HepG2 (cell line): ENCODE results near the gene ACADVL. TPM values are rescaled to one million over a fixed set of nuclear protein-coding genes. Genes with fewer than 3 reads are reported as not detected.
A peak's percentile ranks its signal among the peaks of the same experiment; 100 is the strongest.
"Not testable (repeated sequence)": the region's sequence is repeated elsewhere in the genome, so short reads cannot be mapped to it uniquely, and the experiment has no call there.

ENCODE experiments used
- ATAC-seq: fragments of 200-7000 bp; cut with Tn5 transposase; 3 replicates; pipeline ENCODE4 v1.9.1; 2020; ENCODE audit warnings: mild to moderate bottlenecking, moderate library complexity
- BruUV-seq: library from RNA; stranded (reverse); fragments of 400-500 nt; replicated peaks from 2 replicates; lab custom pipeline; 2021; lab: Mats Ljungman, UMichigan
- CTCF ChIA-PET: fragments of 300-600 bp; formaldehyde crosslinking; extraction: SDS; loops from one replicate; lab custom pipeline; 2021; ENCODE audit warnings: low total read pairs, inconsistent platforms, low intra/inter-chr PET ratio; lab: Yijun Ruan, JAX
- POLR2A ChIA-PET: fragments of 350-600 bp; sonication (Branson Sonifier 250); formaldehyde crosslinking; loops from one replicate; lab custom pipeline; 2020; ENCODE audit warnings: antibody characterized with exemption, inconsistent platforms; lab: Yijun Ruan, JAX
- DNase-seq: peaks from one replicate; pipeline ENCODE4 v3.0.0-alpha.2; 2015; ENCODE audit warnings: low spot score
- FAIRE-seq: peaks from 3 replicates; lab custom pipeline; 2011; peaks lifted over from hg19 to GRCh38; lab: Jason Lieb, UNC
- H2AFZ ChIP-seq: one replicate; pipeline ENCODE4 v1.6.1; 2011; ENCODE audit warnings: low read length, inconsistent platforms
- H3K27ac ChIP-seq: fragments of 300-600 bp; 3 replicates; pipeline ENCODE4 v1.8.0; 2011; ENCODE audit warnings: mixed run types, mild to moderate bottlenecking, mixed read lengths, low read length, inconsistent platforms; ENCODE audit not compliant: insufficient read depth; ENCODE audit errors: extremely low read length
- H3K27me3 ChIP-seq, 2 experiments: fragments of 200-600 bp in 1 of 2; 2 replicates in 1 of 2; 3 replicates in 1 of 2; pipeline versions ENCODE4 v1.6.0 to v1.8.0; 2011; ENCODE audit warnings: low read length in 2 of 2, mild to moderate bottlenecking in 2 of 2, moderate library complexity in 2 of 2, inconsistent platforms in 1 of 2; ENCODE audit not compliant: insufficient read depth in 2 of 2, control insufficient read depth in 1 of 2
- H3K36me3 ChIP-seq, 2 experiments: fragments of 200-600 bp in 1 of 2; replicated peaks in 1 of 2; 2 replicates in 1 of 2; 3 replicates in 1 of 2; pipeline versions ENCODE4 v1.5.1 to v1.8.0; 2011; ENCODE audit warnings: low read length in 2 of 2, inconsistent platforms in 1 of 2; ENCODE audit not compliant: insufficient read depth in 2 of 2, control insufficient read depth in 1 of 2
- H3K4me1 ChIP-seq: 2 replicates; pipeline ENCODE4 v1.5.1; 2012; ENCODE audit warnings: low read length, inconsistent platforms; ENCODE audit not compliant: insufficient read depth
- H3K4me2 ChIP-seq: 2 replicates; pipeline ENCODE4 v1.6.0; 2011; ENCODE audit warnings: low read depth, low read length, inconsistent platforms
- H3K4me3 ChIP-seq, 3 experiments: fragments of 200-600 bp in 1 of 3; sonication (generic), shearing (Covaris generic) in 1 of 3; replicated peaks in 1 of 3; 2 replicates each; pipeline ENCODE4 v1.5.1; 2011 to 2016; ENCODE audit warnings: low read length in 3 of 3, inconsistent platforms in 2 of 3, low read depth in 2 of 3, mild to moderate bottlenecking in 2 of 3, control low read depth in 1 of 3, mixed read lengths in 1 of 3; ENCODE audit not compliant: insufficient read depth in 1 of 3
- H3K79me2 ChIP-seq: one replicate; pipeline ENCODE4 v1.6.1; 2011; ENCODE audit warnings: low read length, inconsistent platforms; ENCODE audit not compliant: insufficient read depth
- H3K9ac ChIP-seq: 2 replicates; pipeline ENCODE4 v1.6.0; 2011; ENCODE audit warnings: mild to moderate bottlenecking, low read depth, low read length, inconsistent platforms; ENCODE audit not compliant: insufficient read depth
- H3K9me3 ChIP-seq: 2 replicates; pipeline ENCODE4 v1.5.1; 2012; ENCODE audit warnings: mild to moderate bottlenecking, low read length
- H4K20me1 ChIP-seq: 2 replicates; pipeline ENCODE4 v1.6.0; 2011; ENCODE audit warnings: inconsistent platforms, mild to moderate bottlenecking, low read length, moderate library complexity; ENCODE audit not compliant: insufficient read depth
- POLR2A ChIP-seq, 2 experiments: IDR thresholded peaks; 2 replicates each; pipeline ENCODE4 v1.6.1; 2011; ENCODE audit warnings: low read depth in 2 of 2, low read length in 2 of 2, mild to moderate bottlenecking in 1 of 2, moderate library complexity in 1 of 2; ENCODE audit not compliant: insufficient read depth in 1 of 2
- POLR2AphosphoS5 ChIP-seq: IDR thresholded peaks from 2 replicates; pipeline ENCODE4 v1.6.1; 2012; ENCODE audit warnings: low read depth, low read length
- POLR2G ChIP-seq: fragments of 200-400 bp; formaldehyde crosslinking; IDR thresholded peaks from 2 replicates; pipeline ENCODE4 v1.6.1; 2018; ENCODE audit warnings: mild to moderate bottlenecking, low read depth, low read length, moderate library complexity
- PRPF4 ChIP-seq: fragments of 200-400 bp; formaldehyde crosslinking; IDR thresholded peaks from 2 replicates; pipeline ENCODE4 v1.6.1; 2016; ENCODE audit warnings: low read length, low read depth; ENCODE audit not compliant: poor library complexity, severe bottlenecking
- RBFOX2 ChIP-seq: fragments of 200-400 bp; formaldehyde crosslinking; IDR thresholded peaks from 2 replicates; pipeline ENCODE4 v1.6.1; 2017; ENCODE audit warnings: low read depth, mild to moderate bottlenecking, low read length
- RBM22 ChIP-seq: fragments of 200-400 bp; formaldehyde crosslinking; optimal IDR thresholded peaks from 2 replicates; pipeline ENCODE3; 2017; ENCODE audit warnings: mild to moderate bottlenecking, low read length, moderate library complexity
- ZBTB38 ChIP-seq: sonication (generic); formaldehyde crosslinking; IDR thresholded peaks from 2 replicates; pipeline ENCODE4 v1.5.1; 2020; ENCODE audit warnings: mild to moderate bottlenecking, missing genetic modification reagents
- ZC3H13 ChIP-seq: sonication (generic); formaldehyde crosslinking; IDR thresholded peaks from 2 replicates; pipeline ENCODE4 v1.8.1; 2023; ENCODE audit warnings: mild to moderate bottlenecking, missing genetic modification reagents, moderate library complexity
- ZNF121 ChIP-seq: sonication (generic); formaldehyde crosslinking; IDR thresholded peaks from 2 replicates; pipeline ENCODE4 v1.5.0; 2020; ENCODE audit warnings: mild to moderate bottlenecking, missing genetic modification reagents
- ZNF646 ChIP-seq: sonication (generic); formaldehyde crosslinking; IDR thresholded peaks from 2 replicates; pipeline ENCODE4 v1.9.0; 2021; ENCODE audit warnings: mild to moderate bottlenecking, missing genetic modification reagents
- WGBS: methylation state at CpG from one replicate; pipeline ENCODE4 v1.1.6; 2017; ENCODE audit warnings: low lambda C conversion rate; 5-methylcytosine and 5-hydroxymethylcytosine counted together
- in situ Hi-C: cut with HindIII; loops from 2 replicates; pipeline ENCODE4 v1.10.0; 2017; ENCODE audit warnings: low pct_unique_long_range_greater_than_20kb; ENCODE audit not compliant: extremely low pct_ligation_motif_present
- intact Hi-C: fragments of 100-400 bp; cut with micrococcal nuclease; formaldehyde crosslinking; loops from one replicate; pipeline ENCODE4 v1.10.0; 2022; ENCODE audit not compliant: unreplicated experiment
- polyA plus RNA-seq, 8 experiments: library from polyadenylated mRNA; depleted of rRNA in 3 of 8; stranded (reverse) in 7 of 8; unstranded in 1 of 8; fragments of >200 nt; fragmentation: Illumina TruSeq in 4 of 8; extraction: Trizol in 4 of 8; gene quantifications; 2 replicates each; pipeline versions ENCODE4 v1.2.1 to v1.2.3, GENCODE V29; 2011 to 2016; ENCODE audit warnings: low read depth in 4 of 8, missing spikeins in 1 of 8, mixed read lengths in 1 of 8; ENCODE audit not compliant: insufficient read depth in 1 of 8
- total RNA-seq, 5 experiments: library from RNA; depleted of rRNA; stranded (reverse); fragments of >200 nt; fragmentation: Illumina TruSeq; extraction: Trizol; gene quantifications; 2 replicates each; pipeline ENCODE4 v1.2.3, GENCODE V29; 2016; ENCODE audit warnings: low read depth in 1 of 5

ACADVL gene
- total and polyA plus RNA-seq, 2 of the 13 experiments (the other 11 are each of a cell fraction or from before 2014, with no cell fraction given) = 219 to 412 TPM

DNA sequence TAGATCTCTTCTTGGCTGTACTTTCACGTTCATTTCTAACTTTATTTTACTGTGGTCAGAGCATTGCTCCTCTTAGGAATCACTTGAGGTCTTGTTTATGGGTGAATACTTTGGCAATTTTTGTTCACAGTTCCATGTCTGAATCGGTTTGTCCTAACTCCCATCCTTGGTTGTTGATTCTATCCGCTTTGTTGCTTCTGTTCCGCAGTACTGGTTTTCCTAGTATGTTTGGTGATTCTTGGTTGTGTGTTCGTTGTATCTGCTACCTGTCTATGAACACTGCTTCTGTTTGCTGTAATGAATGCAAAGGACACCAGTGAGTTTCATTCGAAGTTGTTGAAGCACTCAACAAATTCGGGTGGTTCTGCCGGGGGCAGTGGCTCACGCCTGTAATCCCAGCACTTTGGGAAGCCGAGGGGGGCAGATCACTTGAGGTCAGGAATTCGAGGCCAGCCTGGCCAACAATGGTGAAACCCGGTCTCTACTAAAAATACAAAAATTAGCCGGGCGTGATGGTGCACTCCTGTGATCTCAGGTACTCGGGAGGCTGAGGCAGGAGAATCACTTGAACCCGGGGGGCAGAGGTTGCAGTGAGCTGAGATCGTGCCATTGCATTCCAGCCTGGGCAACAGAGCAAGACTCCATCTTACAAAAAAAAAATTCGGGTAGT lies 47.1 kb upstream of the ACADVL start:
- peaks cover 34% of the 10 kb centered on the region for H3K79me2 ChIP-seq
- H3K4me2 ChIP-seq, H3K27me3 ChIP-seq, in situ Hi-C loops, DNase-seq, H3K9me3 ChIP-seq, BruUV-seq, CTCF ChIA-PET, H3K9ac ChIP-seq, ATAC-seq, H2AFZ ChIP-seq: not testable (repeated sequence)
- POLR2A ChIA-PET = interaction anchor here (1.5 kb wide), 1 partner anchor 12 kb away, joined by 3 read pairs; no protein-coding TSS in a partner anchor
- peaks cover 72% of the 10 kb centered on the region for H3K4me1 ChIP-seq
- H4K20me1 ChIP-seq = peaks cover 39% of the 10 kb centered on the region
- FAIRE-seq = peak; percentile 44
- peaks cover 20 to 42% of the 10 kb centered on the region in 2 experiments for H3K36me3 ChIP-seq
- TF ChIP-seq POLR2AphosphoS5 = peak; percentile 55
- TF ChIP-seq PRPF4 = peak; percentile 75
- TF ChIP-seq RBFOX2 = 0 out of 2 replicates have a peak, but pooled peaks have one; percentile 37
- TF ChIP-seq ZNF121 = peak; percentile 61; the same call in 1 of the 2 replicates
- TF ChIP-seq ZBTB38 = peak; percentile 91
- peak; percentile 45 for TF ChIP-seq POLR2G
- peak; percentile 23; the same call in 1 of the 2 replicates for TF ChIP-seq ZC3H13 (CRISPR knock-in tag)
- peak; percentile 85 for TF ChIP-seq RBM22
- TF ChIP-seq POLR2A (IDR thresholded peaks at IDR 0.05; ENCODE audit: insufficient read depth in 1 of 2, low read depth in 2 of 2, low read length in 2 of 2) = peak in 1 of 2 experiments; percentile 38; a peak in 1 of 4 replicates
- peak; percentile 71; the same call in 1 of the 2 replicates for TF ChIP-seq ZNF646 (CRISPR knock-in tag)
- TF ChIP-seq, all 625 proteins: peak for 10; not testable (repeated sequence) for 615
- intact Hi-C loops = loop anchor here (10.0 kb wide), 1 partner anchor 62 kb away; the partner anchor contains the start of genes DVL2 and PHF23
- WGBS = 91% methylated on average over 18 of the region's 18 CpGs
- not testable (repeated sequence) for H3K27ac ChIP-seq, H3K4me3 ChIP-seq
